HAP-1 (cell line): ENCODE measurements around the gene TRIM77.
"Not testable (repeated sequence)": the region's sequence is repeated elsewhere in the genome, so short reads cannot be mapped to it uniquely, and the experiment has no call there.

Experiments
- DNase-seq, 2 experiments: peaks; one replicate each; pipeline ENCODE4 v3.0.0-alpha.2; 2016 to 2020; ENCODE audit warnings: low spot score in 2 of 2
- H3K27me3 ChIP-seq: fragments of 250-450 bp; sonication (Bioruptor Pico); 2 replicates; pipeline ENCODE4 v1.5.1; 2020; ENCODE audit warnings: low read depth, mild to moderate bottlenecking, moderate library complexity
- H3K36me3 ChIP-seq: fragments of 250-450 bp; sonication (Bioruptor Pico); replicated peaks from 2 replicates; pipeline ENCODE4 v1.5.1; 2020; ENCODE audit warnings: mild to moderate bottlenecking
- H3K4me1 ChIP-seq: fragments of 250-450 bp; sonication (Bioruptor Pico); 2 replicates; pipeline ENCODE4 v1.5.1; 2020; ENCODE audit warnings: mild to moderate bottlenecking
- H3K4me3 ChIP-seq: fragments of 250-450 bp; sonication (Bioruptor Pico); 2 replicates; pipeline ENCODE4 v1.5.1; 2020; ENCODE audit warnings: mild to moderate bottlenecking, moderate library complexity
- H3K9me3 ChIP-seq: fragments of 250-450 bp; sonication (Bioruptor Pico); 2 replicates; pipeline ENCODE4 v1.5.1; 2020; ENCODE audit warnings: mild to moderate bottlenecking, moderate library complexity
- in situ Hi-C: fragments of 300-500 bp; cut with MboI; formaldehyde crosslinking; loops from 3 replicates; pipeline ENCODE4 v1.14.3; 2020; ENCODE audit warnings: low sequenced_read_pairs, inconsistent platforms, mixed read lengths

TRIM77 gene

DNA sequence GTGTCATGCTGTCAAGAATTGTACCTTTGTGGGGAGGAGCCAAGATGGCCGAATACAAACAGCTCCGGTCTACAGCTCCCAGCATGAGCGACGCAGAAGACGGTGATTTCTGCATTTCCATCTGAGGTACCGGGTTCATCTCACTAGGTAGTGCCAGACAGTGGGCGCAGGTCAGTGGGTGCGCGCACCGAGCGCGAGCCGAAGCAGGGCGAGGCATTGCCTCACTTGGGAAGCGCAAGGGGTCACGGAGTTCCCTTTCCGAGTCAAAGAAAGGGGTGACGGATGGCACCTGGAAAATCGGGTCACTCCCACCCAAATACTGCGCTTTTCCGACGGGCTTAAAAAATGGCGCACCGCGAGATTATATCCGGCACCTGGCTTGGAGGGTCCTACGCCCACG lies 34.1 kb downstream of the TRIM77 start:
- H3K9me3 ChIP-seq, H3K36me3 ChIP-seq, DNase-seq, H3K4me3 ChIP-seq, H3K27me3 ChIP-seq, H3K4me1 ChIP-seq, in situ Hi-C loops: not testable (repeated sequence)

GRCh38 chr11:89750822-89751221 lies 40.7 kb downstream of the TRIM77 start:
- H3K27me3 ChIP-seq, H3K9me3 ChIP-seq, H3K4me3 ChIP-seq, H3K4me1 ChIP-seq, DNase-seq, H3K36me3 ChIP-seq, in situ Hi-C loops: not testable (repeated sequence)
